ENCODE measurements around the gene NEK5.

NEK5 gene

DNA sequence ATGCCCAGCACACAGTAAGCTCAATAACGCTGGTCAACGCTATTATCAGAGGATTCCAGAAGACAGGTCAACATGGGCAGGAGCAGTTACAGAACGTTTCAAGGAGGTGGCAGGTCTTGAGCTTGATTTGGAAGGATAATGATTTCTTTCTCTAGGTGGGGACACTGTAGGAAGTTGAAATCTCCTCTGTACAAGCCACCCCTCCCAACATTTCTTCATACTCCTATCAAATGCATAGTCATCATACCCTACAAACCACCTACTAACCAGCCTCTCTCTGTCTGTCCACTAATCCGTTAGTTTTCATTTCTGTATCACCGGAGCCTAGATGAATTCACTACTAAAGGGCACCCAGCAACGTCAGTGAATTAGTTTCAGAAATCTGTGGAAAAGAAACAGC, 118.9 kb downstream of the NEK5 start:
- no peak for DNase-seq

- no peak for DNase-seq
Observed at GRCh38 chr13:52006523-52007245, 122.2 kb downstream of the NEK5 start.

- DNase-seq, result no peak
Observed at GRCh38 chr13:52005841-52006522, 122.9 kb downstream of the NEK5 start.

- no peak for DNase-seq
Observed at GRCh38 chr13:52004511-52005170, 124.2 kb downstream of the NEK5 start.

DNA sequence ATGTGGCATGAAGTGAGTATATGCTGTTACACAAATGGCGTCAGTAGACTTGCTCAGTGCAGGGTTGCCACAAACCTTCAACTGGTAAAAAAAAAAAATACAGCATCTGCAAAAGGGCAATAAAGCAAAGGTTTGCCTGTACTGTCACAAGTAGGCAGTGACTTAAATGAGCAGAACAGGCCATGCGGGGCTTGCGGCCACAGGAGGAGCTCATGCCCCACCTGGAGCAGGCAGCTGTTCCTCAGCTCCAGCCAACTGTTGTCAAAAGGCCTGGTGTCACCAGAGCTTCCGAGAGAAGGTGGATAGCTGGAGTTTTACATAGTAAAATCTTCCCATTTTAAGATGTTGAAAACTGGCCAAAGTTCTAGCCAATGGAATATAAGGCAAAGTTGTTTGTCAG, 125.3 kb downstream of the NEK5 start:
- no peak for DNase-seq

DNA sequence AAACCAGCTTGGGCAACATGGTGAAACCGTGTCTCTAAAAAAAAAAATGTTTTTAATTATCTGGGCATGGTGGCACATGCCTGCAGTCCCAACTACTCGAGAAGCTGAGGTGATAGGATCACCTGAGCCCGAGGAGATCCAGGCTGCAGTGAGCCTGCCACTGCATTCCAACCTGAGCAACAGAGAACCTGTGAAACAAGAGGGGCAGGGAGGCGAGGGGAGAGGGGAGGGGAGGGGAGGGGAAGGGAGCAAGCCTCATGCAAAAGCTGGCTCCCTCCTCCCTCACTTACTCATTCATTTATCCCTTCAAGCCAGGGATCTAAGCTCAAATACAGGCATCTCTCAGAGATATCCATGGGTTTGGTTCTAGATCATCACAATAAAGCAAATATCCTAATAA, 126.5 kb downstream of the NEK5 start:
- no peak for DNase-seq

DNA sequence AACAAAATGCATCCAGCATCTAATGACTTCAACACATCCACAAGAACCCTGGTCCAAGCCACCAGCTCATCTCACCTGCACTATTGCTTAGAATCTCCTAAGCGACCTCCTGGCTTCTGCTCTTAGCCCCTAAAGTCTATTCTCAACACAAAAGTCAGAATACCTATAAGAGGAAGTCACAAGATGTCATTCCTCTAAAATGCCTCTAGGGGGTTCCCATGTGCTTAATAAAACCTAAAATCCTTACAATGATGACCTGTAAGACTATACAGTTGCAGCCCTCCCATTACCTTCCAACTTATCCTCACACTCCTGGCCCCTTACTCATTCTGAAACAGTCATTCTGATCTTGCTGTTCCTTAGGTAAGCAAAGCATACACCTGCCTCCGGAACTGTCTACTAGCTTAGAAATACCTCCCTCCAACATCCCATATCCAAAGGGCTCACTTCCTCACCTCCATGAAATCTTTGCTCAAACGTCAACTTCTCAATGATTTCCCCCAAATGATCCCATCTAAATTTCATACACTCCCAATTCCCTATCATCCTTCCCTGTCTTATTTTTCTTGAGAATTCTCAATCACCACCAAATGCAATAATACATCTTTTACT, 127.6 kb downstream of the NEK5 start:
- DNase-seq, result no peak

- DNase-seq, result no peak
Observed at GRCh38 chr13:51999921-52000320, 129.0 kb downstream of the NEK5 start.

GRCh38 chr13:51999510-51999911, 129.4 kb downstream of the NEK5 start:
- DNase-seq, result no peak

- DNase-seq, result no peak
Observed at GRCh38 chr13:51998723-51999509, 130.0 kb downstream of the NEK5 start.

DNA sequence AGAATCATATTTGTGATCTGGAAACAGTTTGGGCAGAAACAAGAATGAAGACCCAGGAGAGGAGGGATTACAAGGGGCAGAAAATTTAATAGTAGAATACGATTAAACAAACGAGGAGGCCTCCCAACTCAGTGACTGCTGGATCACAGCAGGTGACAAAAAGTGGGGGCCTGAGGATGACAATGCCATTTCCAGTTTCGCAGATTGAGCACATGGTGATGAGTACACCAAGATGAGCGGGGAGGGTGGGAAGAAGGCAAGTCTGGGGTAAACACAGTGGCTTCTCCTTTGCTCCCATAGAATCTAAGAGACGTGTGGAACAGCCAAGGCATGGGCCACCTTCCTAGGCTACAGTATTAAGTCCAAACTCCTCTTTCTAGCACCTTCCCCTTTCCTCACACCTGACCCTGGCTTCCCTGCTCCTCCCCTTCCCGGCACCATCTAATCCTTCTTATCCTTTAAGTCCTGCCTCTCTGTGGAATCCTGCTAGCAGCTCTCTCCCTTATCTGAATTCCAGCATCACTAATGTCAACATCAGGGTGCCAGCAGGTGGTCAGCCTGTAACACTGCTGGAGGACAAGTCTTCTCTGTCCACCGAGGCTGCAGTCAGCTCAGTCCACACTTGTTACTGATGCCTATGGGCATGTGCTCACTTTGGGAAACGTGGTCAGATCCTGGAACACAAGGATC, 131.1 kb downstream of the NEK5 start:
- DNase-seq, result no peak

DNA sequence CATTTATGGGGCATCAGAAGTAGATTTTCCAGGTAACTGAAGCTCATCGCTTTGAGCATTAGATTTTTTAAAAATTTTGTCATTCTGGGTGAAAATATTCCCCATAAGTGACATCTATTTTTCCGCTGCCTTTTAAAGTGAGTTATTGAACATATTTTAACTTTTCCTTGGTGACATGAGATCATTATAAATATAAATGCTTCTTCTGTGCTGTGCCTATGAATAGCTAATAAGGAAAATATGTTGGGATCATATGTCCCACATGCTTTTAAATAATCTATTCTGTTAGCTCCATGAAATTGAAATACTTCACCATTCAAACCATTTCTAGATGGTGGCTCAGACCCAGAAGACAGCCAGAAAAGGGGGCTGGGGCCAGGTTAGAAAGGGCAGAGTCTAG, 131.7 kb downstream of the NEK5 start:
- DNase-seq, result no peak

GRCh38 chr13:51996641-51997040, 132.2 kb downstream of the NEK5 start:
- no peak for DNase-seq

- DNase-seq, result no peak
Observed at GRCh38 chr13:51995677-51996551, 133.0 kb downstream of the NEK5 start.

DNA sequence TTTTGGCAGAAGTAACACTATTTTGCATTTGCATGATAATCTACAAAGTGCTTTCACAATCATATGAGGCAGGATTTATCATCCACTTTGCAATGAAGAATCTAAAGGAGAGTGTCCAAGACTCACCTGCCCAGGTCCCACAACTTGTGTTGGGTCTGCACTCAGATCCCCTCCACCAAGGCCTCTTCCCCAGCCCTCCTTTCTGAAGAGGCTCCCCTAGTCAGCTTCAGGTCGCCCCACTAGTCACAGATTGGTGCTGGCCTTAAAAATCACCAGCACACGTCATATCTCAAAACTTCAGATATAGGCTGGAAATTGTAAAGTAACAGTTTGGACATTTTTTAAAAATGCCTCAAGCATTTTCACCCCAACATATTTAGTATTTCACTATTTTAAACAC, 135.2 kb downstream of the NEK5 start:
- no peak for DNase-seq

DNA sequence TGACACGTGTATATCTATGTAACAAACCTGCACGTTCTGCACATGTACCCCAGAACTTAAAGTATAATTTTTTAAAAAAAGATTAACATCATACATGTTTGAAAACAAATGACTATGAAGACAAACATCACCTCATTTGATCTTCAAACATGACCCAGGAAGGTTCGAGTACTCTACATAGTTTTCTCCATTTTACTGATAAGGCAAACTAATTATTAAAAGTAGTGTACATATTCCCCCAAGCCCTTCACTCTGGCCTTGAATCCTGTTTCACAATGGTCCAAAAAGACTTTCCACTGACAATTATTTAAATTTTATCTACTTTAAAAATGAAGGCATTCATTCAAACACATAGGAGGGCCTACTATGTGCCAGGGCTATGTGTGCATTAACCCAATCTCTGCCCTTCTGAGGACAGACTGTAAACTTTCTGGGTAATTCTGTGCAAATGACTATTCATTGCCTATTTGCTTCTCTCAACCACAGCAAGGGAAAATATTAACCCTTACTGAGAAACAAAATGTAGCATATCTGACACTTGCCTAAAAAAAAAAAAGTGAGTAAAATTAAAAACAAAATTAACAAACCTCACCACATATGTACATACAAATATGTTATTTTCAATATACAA, 139.8 kb downstream of the NEK5 start:
- no peak for DNase-seq

Data from activated CD4-positive, alpha-beta T cell treated with anti-CD3 and anti-CD28 coated beads, Interleukin-2, amount 50 U/mL, for 4 hours (primary cell).